Endometrium (tissue), 2 donors: ENCODE results near the gene TFAP2D.

Experiments used
- FAIRE-seq: peaks from 2 replicates; lab custom pipeline; 2012; peaks lifted over from hg19 to GRCh38; lab: Jason Lieb, UNC
- donor health status: control.
- donor health status: control.

Gene TFAP2D

GRCh38 chr6:50720623-50721022 lies 7.3 kb downstream of the TFAP2D start:
- FAIRE-seq = no peak

GRCh38 chr6:50721978-50722377 lies 8.7 kb downstream of the TFAP2D start:
- FAIRE-seq = no peak

- no peak for FAIRE-seq
Measured at GRCh38 chr6:50722829-50723554, 9.7 kb downstream of the TFAP2D start.

- FAIRE-seq = no peak
Measured at GRCh38 chr6:50724381-50725124, 11.2 kb downstream of the TFAP2D start.

GRCh38 chr6:50734488-50734887 lies 21.2 kb downstream of the TFAP2D start:
- no peak for FAIRE-seq

- FAIRE-seq = no peak
Measured at GRCh38 chr6:50742161-50742560, 28.8 kb downstream of the TFAP2D start.

- no peak for FAIRE-seq
Measured at GRCh38 chr6:50744976-50745375, 31.6 kb downstream of the TFAP2D start.

GRCh38 chr6:50762798-50763197 lies 49.5 kb downstream of the TFAP2D start:
- no peak for FAIRE-seq

GRCh38 chr6:50778696-50779095 lies 65.4 kb downstream of the TFAP2D start:
- no peak for FAIRE-seq

GRCh38 chr6:50780382-50780781 lies 67.1 kb downstream of the TFAP2D start:
- no peak for FAIRE-seq

- no peak for FAIRE-seq
Measured at GRCh38 chr6:50785921-50786320, 72.6 kb downstream of the TFAP2D start.

- peak; percentile 74 for FAIRE-seq
Measured at GRCh38 chr6:50791900-50792508, 78.7 kb downstream of the TFAP2D start.

- FAIRE-seq = no peak
Measured at GRCh38 chr6:50792771-50793170, 79.4 kb downstream of the TFAP2D start.

- no peak for FAIRE-seq
Measured at GRCh38 chr6:50795574-50795973, 82.2 kb downstream of the TFAP2D start.

- FAIRE-seq = no peak
Measured at GRCh38 chr6:50804283-50804682, 91.0 kb downstream of the TFAP2D start.

- FAIRE-seq = no peak
Measured at GRCh38 chr6:50807035-50807434, 93.7 kb downstream of the TFAP2D start.

- no peak for FAIRE-seq
Measured at GRCh38 chr6:50815436-50816114, 102.2 kb downstream of the TFAP2D start.

GRCh38 chr6:50816115-50816675 lies 102.9 kb downstream of the TFAP2D start:
- FAIRE-seq = peak; percentile 85

- no peak for FAIRE-seq
Measured at GRCh38 chr6:50816947-50817645, 103.8 kb downstream of the TFAP2D start.

- FAIRE-seq = no peak
Measured at GRCh38 chr6:50817646-50817950, 104.3 kb downstream of the TFAP2D start.

GRCh38 chr6:50818020-50818419 lies 104.7 kb downstream of the TFAP2D start:
- FAIRE-seq = no peak

- no peak for FAIRE-seq
Measured at GRCh38 chr6:50818673-50819072, 105.3 kb downstream of the TFAP2D start, which contains the start of gene TFAP2B. Gene TFAP2B, plus strand, starts transcription at chr6:50818871. Its CDS starts 21 bp downstream, at chr6:50818892.
